ENCODE measurements around the gene KDM6B. TPM values are rescaled to one million over a fixed set of nuclear protein-coding genes. Genes with fewer than 3 reads are reported as not detected.
"Not testable (repeated sequence)": the region's sequence is repeated elsewhere in the genome, so short reads cannot be mapped to it uniquely, and the experiment has no call there.

Gene KDM6B
- total RNA-seq, 4 donors from 2014 or later, result 7.5 to 10.8 (median 9.7) TPM

- TF ChIP-seq POLR2A (IDR thresholded peaks at IDR 0.05) (peak; percentile 39 to 52), EP300 (IDR thresholded peaks at IDR 0.05) (peak; percentile 44 to 88), CTCF (IDR thresholded peaks at IDR 0.05) (no peak)
- Histone ChIP-seq H3K27ac (peak within 1 kb of the TSS; percentile 86 to 97 (median 92)), H3K4me1 (peaks cover 0 to 36% (median 30%) of the 10 kb centered on the region in 4 donors), H3K27me3 (no peaks in the 10 kb centered on the region), H3K9me3 (no peaks in the 10 kb centered on the region), H3K36me3 (peaks cover 0 to 33% (median 4%) of the 10 kb centered on the region in 3 donors), H3K4me3 (peak within 1 kb of the TSS; percentile 66 to 78 (median 69))
- peak; percentile 84 to 99 for DNase-seq (ENCODE audit: low spot score in 2 of 2)
- WGBS, 2 donors, result 1% methylated on average over 42 to 48 of the region's 48 CpGs
Measured at GRCh38 chr17:7857713-7858521, 23.9 kb downstream of the KDM6B start, which contains the start of gene CYB5D1. Gene CYB5D1, plus strand, starts transcription at chr17:7858003. Its CDS starts 132 bp downstream, at chr17:7858135.

- no peaks in the 10 kb centered on the region for H3K9me3 ChIP-seq
- H3K27ac ChIP-seq, result peak overlapping the region; percentile 86 to 97 (median 92)
- DNase-seq (ENCODE audit: low spot score in 2 of 2), result no peak
- 15 to 32% methylated on average over 20 of the region's 20 CpGs for WGBS, 2 donors
- TF ChIP-seq CTCF (IDR thresholded peaks at IDR 0.05) (peak in 3 of 5 experiments; percentile 15 to 53 (median 19)), EP300 (IDR thresholded peaks at IDR 0.05) (no peak), POLR2A (IDR thresholded peaks at IDR 0.05) (no peak)
- H3K4me3 ChIP-seq, result peak overlapping the region; percentile 66 to 78 (median 69)
- peaks cover 0 to 38% (median 30%) of the 10 kb centered on the region in 4 donors for H3K4me1 ChIP-seq
- H3K27me3 ChIP-seq, result no peaks in the 10 kb centered on the region
- peaks cover 0 to 28% (median 0%) of the 10 kb centered on the region in 3 donors for H3K36me3 ChIP-seq
Measured at GRCh38 chr17:7858522-7858810, 24.4 kb downstream of the KDM6B start.

- no peak overlapping the region for H3K27ac ChIP-seq
- no peak for DNase-seq (ENCODE audit: low spot score in 2 of 2)
- H3K4me1 ChIP-seq, result peaks cover 0 to 38% (median 30%) of the 10 kb centered on the region in 4 donors
- WGBS, 2 donors, result 77 to 80% methylated on average over 8 of the region's 8 CpGs
- H3K27me3 ChIP-seq, result no peaks in the 10 kb centered on the region
- H3K4me3 ChIP-seq, result peak overlapping the region in 2 of 4 donors; percentile 67 to 71
- H3K9me3 ChIP-seq, result no peaks in the 10 kb centered on the region
- TF ChIP-seq EP300 (IDR thresholded peaks at IDR 0.05), result no peak
- TF ChIP-seq POLR2A (IDR thresholded peaks at IDR 0.05), result no peak
- no peak for TF ChIP-seq CTCF (IDR thresholded peaks at IDR 0.05)
- H3K36me3 ChIP-seq, result peaks cover 0 to 22% (median 0%) of the 10 kb centered on the region in 3 donors
Measured at GRCh38 chr17:7859028-7859427, 25.0 kb downstream of the KDM6B start.

GRCh38 chr17:7862692-7863437, 28.8 kb downstream of the KDM6B start:
- H3K4me1 ChIP-seq, result peaks cover 0 to 18% (median 11%) of the 10 kb centered on the region in 4 donors
- TF ChIP-seq CTCF (IDR thresholded peaks at IDR 0.05) (peak; percentile 53 to 87 (median 84)), POLR2A (IDR thresholded peaks at IDR 0.05) (no peak), EP300 (IDR thresholded peaks at IDR 0.05) (peak in 1 of 2 donors; percentile 7)
- no peak overlapping the region for H3K4me3 ChIP-seq
- peak; percentile 26 to 71 for DNase-seq (ENCODE audit: low spot score in 2 of 2)
- H3K36me3 ChIP-seq, result peaks cover 0 to 30% (median 0%) of the 10 kb centered on the region in 3 donors
- no peak overlapping the region for H3K27ac ChIP-seq
- no peaks in the 10 kb centered on the region for H3K27me3 ChIP-seq
- no peaks in the 10 kb centered on the region for H3K9me3 ChIP-seq
- 32 to 39% methylated on average over 3 of the region's 3 CpGs for WGBS, 2 donors

GRCh38 chr17:7864384-7864783, 30.4 kb downstream of the KDM6B start:
- H3K9me3 ChIP-seq; DNase-seq (ENCODE audit: low spot score in 2 of 2); H3K4me1 ChIP-seq; H3K4me3 ChIP-seq; H3K27me3 ChIP-seq; H3K27ac ChIP-seq: not testable (repeated sequence)
- H3K36me3 ChIP-seq, result peaks cover 0 to 29% (median 0%) of the 10 kb centered on the region in 3 donors
- WGBS, 2 donors, result 75 to 84% methylated on average over 5 of the region's 5 CpGs
